ENCODE data around the gene PRDM2.
A peak's percentile ranks its signal among the peaks of the same experiment; 100 is the strongest.

The PRDM2 gene

GRCh38 chr1:13812456-13813397 is 112.7 kb downstream of the PRDM2 start:
- no peak for TF ChIP-seq ZFX (IDR thresholded peaks at IDR 0.05)
- TF ChIP-seq, protein P1, sequence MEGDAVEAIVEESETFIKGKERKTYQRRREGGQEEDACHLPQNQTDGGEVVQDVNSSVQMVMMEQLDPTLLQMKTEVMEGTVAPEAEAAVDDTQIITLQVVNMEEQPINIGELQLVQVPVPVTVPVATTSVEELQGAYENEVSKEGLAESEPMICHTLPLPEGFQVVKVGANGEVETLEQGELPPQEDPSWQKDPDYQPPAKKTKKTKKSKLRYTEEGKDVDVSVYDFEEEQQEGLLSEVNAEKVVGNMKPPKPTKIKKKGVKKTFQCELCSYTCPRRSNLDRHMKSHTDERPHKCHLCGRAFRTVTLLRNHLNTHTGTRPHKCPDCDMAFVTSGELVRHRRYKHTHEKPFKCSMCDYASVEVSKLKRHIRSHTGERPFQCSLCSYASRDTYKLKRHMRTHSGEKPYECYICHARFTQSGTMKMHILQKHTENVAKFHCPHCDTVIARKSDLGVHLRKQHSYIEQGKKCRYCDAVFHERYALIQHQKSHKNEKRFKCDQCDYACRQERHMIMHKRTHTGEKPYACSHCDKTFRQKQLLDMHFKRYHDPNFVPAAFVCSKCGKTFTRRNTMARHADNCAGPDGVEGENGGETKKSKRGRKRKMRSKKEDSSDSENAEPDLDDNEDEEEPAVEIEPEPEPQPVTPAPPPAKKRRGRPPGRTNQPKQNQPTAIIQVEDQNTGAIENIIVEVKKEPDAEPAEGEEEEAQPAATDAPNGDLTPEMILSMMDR (conservative IDR thresholded peaks at IDR 0.05): no peak

GRCh38 chr1:13813398-13814012 is 113.5 kb downstream of the PRDM2 start:
- TF ChIP-seq ZFX (IDR thresholded peaks at IDR 0.05): no peak
- TF ChIP-seq, protein P1 (conservative IDR thresholded peaks at IDR 0.05): peak; percentile 60
- no peak overlapping the region for H3K27ac ChIP-seq

More at GRCh38 chr1:13812456-13813397, 112.7 kb downstream of the PRDM2 start:
- H3K27ac ChIP-seq: no peak overlapping the region

- no peak for TF ChIP-seq ZFX (IDR thresholded peaks at IDR 0.05)
- TF ChIP-seq, protein P1 (conservative IDR thresholded peaks at IDR 0.05): no peak
- no peak overlapping the region for H3K27ac ChIP-seq
These were observed 114.1 kb downstream of the PRDM2 start for GRCh38 chr1:13814131-13814530.

- H3K27ac ChIP-seq: no peak overlapping the region
- TF ChIP-seq ZFX (IDR thresholded peaks at IDR 0.05): no peak
- TF ChIP-seq, protein P1 (conservative IDR thresholded peaks at IDR 0.05): no peak
These were observed 116.2 kb downstream of the PRDM2 start for GRCh38 chr1:13816016-13816760.

- TF ChIP-seq ZFX (IDR thresholded peaks at IDR 0.05): no peak
- TF ChIP-seq, protein P1 (conservative IDR thresholded peaks at IDR 0.05): no peak
These were observed 117.9 kb downstream of the PRDM2 start for GRCh38 chr1:13817906-13818305.

DNA sequence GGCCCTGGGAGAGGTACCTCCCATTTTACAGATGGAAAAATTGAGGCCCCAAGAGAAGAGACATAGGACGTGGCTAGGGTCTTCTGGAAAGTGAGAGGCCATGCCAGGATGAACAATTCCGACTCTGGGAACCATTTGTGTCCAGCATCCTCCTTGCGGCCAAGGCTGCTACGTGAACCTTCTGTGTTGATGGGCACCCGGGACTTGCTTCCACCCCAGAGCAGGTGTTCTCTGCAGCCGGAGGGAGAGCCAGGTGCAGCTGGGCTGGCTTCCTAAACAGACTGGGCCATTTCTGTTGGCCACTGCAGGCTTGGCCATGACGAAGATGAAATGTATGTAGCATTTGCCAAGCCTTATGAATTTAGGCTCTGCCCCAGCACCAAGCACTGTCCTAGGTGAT is 118.9 kb downstream of the PRDM2 start:
- TF ChIP-seq ZFX (IDR thresholded peaks at IDR 0.05): no peak
- TF ChIP-seq, protein P1 (conservative IDR thresholded peaks at IDR 0.05): no peak
- H3K27ac ChIP-seq: no peak overlapping the region

More at GRCh38 chr1:13817906-13818305, 117.9 kb downstream of the PRDM2 start:
- H3K27ac ChIP-seq: no peak overlapping the region

Data from C4-2B (cell line).